Left lung (tissue), 10 donors: Measurements from ENCODE around the gene HUNK. TPM values are rescaled to one million over a fixed set of nuclear protein-coding genes. Genes with fewer than 3 reads are reported as not detected.

Experiments used
- ATAC-seq: fragments of 200-7000 bp; cut with Tn5 transposase; one replicate; pipeline ENCODE4 v1.9.1; 2020; ENCODE audit warnings: moderate library complexity
- DNase-seq, 4 donors: peaks; one replicate each; pipeline ENCODE4 v3.0.0-alpha.2; 2013 to 2020
- H3K27ac ChIP-seq, 2 donors: fragments of 200-600 bp; sonication (generic) in 1 of 2; one replicate each; pipeline versions ENCODE4 v1.5.0 to v1.8.0; 2020 to 2021
- H3K27me3 ChIP-seq, 2 donors: fragments of 200-600 bp; sonication (generic) in 1 of 2; one replicate each; pipeline versions ENCODE4 v1.5.0 to v1.8.0; 2020 to 2021
- H3K36me3 ChIP-seq, 2 donors: fragments of 200-600 bp; sonication (generic) in 1 of 2; one replicate each; pipeline versions ENCODE4 v1.5.0 to v1.8.0; 2020 to 2021
- H3K4me1 ChIP-seq, 2 donors: fragments of 200-600 bp; one replicate each; pipeline ENCODE4 v1.8.0; 2021
- H3K4me3 ChIP-seq, 2 donors: fragments of 200-600 bp; sonication (generic) in 1 of 2; one replicate each; pipeline versions ENCODE4 v1.5.0 to v1.8.0; 2020 to 2021; ENCODE audit warnings: mild to moderate bottlenecking in 1 of 2
- H3K9me3 ChIP-seq, 2 donors: fragments of 200-600 bp; sonication (generic) in 1 of 2; one replicate each; pipeline versions ENCODE4 v1.5.0 to v1.8.0; 2020 to 2021
- intact Hi-C, 2 donors: fragments of 100-400 bp; cut with DNase I; formaldehyde crosslinking; loops; one replicate each; pipeline versions ENCODE4 v1.11.2 to v1.14.2; 2022
- polyA plus RNA-seq, 6 donors: library from polyadenylated mRNA; unstranded; fragments of 120-200 nt; gene quantifications; one replicate each; pipeline ENCODE4 v1.2.1, GENCODE V29; 2013; ENCODE audit not compliant: insufficient read length in 6 of 6
- total RNA-seq, 2 donors: library from RNA; stranded (reverse); fragmentation: NEBNext Ultra II Directional; extraction: Animal tissue kit (Norgen Biotek cat#: 25700); gene quantifications; one replicate each; pipeline ENCODE4 v1.2.1, GENCODE V29; 2021
- TF ChIP-seq, protein P1 (sequence below), 2 donors: fragments of 200-600 bp; sonication (generic) in 1 of 2; IDR thresholded peaks; one replicate each; pipeline versions ENCODE4 v1.5.0 to v1.8.0; 2021; ENCODE audit warnings: antibody characterized with exemption in 2 of 2
- donor health status: DM: no; HTN: yes; CAD: no.
- donor health status: DM: no; HTN: no; CAD: no.

The HUNK gene
- total and polyA plus RNA-seq, 8 donors: 2.9 to 7.4 (median 6.0) TPM

DNA sequence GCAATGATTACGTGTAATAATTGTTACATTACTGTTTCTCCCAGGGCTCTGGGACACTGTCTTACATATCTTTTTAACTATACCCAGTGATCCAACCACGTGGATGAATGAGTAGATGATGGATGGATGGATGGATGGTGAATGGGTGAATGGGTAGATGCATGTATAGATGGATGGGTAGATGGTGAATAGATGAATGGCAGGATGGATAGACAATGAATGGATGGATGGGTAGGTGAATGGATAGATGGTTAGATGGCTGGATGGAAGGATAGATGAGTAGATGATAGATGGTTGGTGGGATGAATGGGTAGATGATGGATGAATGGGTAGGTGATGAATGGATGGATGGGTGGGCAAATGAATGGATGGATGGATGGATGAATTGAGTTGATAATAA lies 135.9 kb downstream of the HUNK start:
- TF ChIP-seq, protein P1, sequence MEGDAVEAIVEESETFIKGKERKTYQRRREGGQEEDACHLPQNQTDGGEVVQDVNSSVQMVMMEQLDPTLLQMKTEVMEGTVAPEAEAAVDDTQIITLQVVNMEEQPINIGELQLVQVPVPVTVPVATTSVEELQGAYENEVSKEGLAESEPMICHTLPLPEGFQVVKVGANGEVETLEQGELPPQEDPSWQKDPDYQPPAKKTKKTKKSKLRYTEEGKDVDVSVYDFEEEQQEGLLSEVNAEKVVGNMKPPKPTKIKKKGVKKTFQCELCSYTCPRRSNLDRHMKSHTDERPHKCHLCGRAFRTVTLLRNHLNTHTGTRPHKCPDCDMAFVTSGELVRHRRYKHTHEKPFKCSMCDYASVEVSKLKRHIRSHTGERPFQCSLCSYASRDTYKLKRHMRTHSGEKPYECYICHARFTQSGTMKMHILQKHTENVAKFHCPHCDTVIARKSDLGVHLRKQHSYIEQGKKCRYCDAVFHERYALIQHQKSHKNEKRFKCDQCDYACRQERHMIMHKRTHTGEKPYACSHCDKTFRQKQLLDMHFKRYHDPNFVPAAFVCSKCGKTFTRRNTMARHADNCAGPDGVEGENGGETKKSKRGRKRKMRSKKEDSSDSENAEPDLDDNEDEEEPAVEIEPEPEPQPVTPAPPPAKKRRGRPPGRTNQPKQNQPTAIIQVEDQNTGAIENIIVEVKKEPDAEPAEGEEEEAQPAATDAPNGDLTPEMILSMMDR (IDR thresholded peaks at IDR 0.05): no peak
- H3K4me1 ChIP-seq: no peaks in the 10 kb centered on the region
- intact Hi-C loops: no loop called here

DNA sequence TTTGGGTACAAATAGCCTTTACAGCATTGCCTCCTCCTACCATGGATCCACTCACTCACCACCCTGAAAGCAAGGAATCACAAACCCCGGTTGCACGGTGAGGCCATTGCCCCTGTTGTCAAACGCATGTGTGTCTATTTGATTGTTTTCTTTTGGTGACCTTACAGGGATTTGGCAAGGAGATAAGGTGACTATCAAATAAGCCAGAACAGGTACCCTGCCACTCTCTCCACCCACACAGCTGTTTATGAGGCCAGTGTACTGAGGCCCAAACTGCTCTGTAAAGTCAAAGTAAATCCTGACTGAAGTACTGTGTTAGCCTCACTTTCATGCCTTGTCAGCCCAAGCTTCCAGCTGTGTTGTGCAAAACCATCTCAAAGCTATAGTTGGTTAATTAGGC lies 136.4 kb downstream of the HUNK start:
- no peak overlapping the region for H3K27ac ChIP-seq
- TF ChIP-seq, protein P1 (IDR thresholded peaks at IDR 0.05): no peak
- H3K4me1 ChIP-seq: no peaks in the 10 kb centered on the region
- no peaks in the 10 kb centered on the region for H3K36me3 ChIP-seq
- no peaks in the 10 kb centered on the region for H3K27me3 ChIP-seq
- H3K4me3 ChIP-seq: no peak overlapping the region
- DNase-seq: no peak
- ATAC-seq: no peak
- peaks cover 0 to 4% of the 10 kb centered on the region in 2 donors for H3K9me3 ChIP-seq
- intact Hi-C loops: no loop called here

More for the DNA sequence above, 135.9 kb downstream of the HUNK start:
- Histone ChIP-seq H3K36me3 (no peaks in the 10 kb centered on the region), H3K27ac (no peak overlapping the region), H3K9me3 (peaks cover 0 to 4% of the 10 kb centered on the region in 2 donors), H3K27me3 (no peaks in the 10 kb centered on the region), H3K4me3 (no peak overlapping the region)
- DNase-seq: no peak
- ATAC-seq: no peak

DNA sequence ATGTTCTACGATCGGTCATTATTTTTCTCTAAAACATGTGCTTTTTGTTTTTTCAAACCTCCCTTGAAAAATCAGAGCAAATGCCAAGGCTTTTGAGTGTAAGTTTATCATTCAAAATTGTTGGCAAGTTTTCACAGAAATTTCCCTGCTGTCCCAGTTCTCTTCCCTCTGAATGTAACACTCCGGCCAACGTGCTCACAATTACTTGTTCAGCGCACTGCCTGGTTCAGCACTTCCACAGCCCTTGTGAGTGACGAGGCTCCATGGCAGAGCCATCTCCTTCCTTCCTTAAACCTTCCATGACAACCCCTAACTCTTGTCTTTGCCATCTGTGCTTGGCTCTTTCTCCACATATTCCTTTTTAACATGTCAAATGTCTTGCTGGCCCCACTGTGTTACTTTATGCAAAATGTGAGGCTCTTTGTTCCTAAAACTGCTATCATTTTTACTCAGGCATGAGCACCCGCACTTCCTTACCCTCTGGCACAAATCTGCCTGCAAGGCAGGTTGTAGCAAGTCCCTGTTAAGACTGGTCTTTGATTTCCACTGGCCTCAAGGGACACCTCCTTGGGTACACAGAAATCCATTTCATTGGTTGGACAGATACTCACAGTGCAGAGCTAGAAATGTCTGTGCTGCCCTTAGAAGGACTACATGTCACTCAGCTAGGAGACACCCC lies 142.8 kb downstream of the HUNK start:
- no peaks in the 10 kb centered on the region for H3K36me3 ChIP-seq
- no peak overlapping the region for H3K27ac ChIP-seq
- TF ChIP-seq, protein P1 (IDR thresholded peaks at IDR 0.05): no peak
- no peaks in the 10 kb centered on the region for H3K27me3 ChIP-seq
- ATAC-seq (no peak), DNase-seq (peak in 2 of 4 donors; percentile 65 to 68)
- H3K4me3 ChIP-seq: no peak overlapping the region
- intact Hi-C loops: no loop called here
- H3K9me3 ChIP-seq: no peaks in the 10 kb centered on the region
- H3K4me1 ChIP-seq: no peaks in the 10 kb centered on the region

DNA sequence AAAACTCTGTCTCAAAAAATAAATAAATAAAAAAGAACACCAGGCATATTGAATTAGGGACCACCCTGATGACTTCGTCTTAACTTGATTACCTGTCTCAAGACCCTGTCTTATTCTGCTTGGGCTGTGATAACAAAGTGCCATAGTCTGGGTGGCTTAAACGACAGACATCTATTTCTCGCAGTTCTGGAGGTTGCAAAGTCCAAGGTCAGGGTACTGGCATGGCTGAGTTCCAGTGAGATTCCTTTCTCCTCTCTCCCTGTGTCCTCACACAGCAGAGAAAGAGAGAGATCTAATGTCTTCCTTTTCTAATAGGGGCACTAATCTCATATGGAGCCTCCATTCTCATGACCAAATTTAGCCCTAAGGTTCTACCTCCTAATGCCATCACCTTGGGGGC lies 145.6 kb downstream of the HUNK start:
- H3K4me1 ChIP-seq: no peaks in the 10 kb centered on the region
- ATAC-seq: no peak
- H3K4me3 ChIP-seq: no peak overlapping the region
- intact Hi-C loops: no loop called here
- TF ChIP-seq, protein P1 (IDR thresholded peaks at IDR 0.05): no peak
- no peaks in the 10 kb centered on the region for H3K9me3 ChIP-seq
- no peak overlapping the region for H3K27ac ChIP-seq
- no peaks in the 10 kb centered on the region for H3K36me3 ChIP-seq
- no peaks in the 10 kb centered on the region for H3K27me3 ChIP-seq
- DNase-seq: no peak

DNA sequence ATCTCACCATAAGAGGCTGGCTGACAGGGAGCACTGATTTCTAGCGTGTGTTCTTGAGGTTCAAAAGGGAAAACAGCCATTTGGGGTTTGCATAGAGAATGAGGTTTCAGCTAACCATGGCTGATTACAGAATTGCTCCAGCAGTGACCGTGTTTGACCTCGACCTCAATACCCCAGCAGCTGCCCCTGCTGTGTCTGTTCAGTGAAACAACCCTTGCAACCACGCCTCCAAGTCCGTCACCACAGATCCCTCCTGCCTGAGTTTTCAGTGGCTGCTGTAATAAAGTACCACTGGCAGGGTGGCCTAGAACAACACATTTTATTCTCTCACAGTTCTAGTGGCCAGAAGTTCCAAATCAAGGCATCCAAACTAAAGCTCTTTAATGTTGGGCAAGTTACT lies 147.7 kb downstream of the HUNK start:
- Histone ChIP-seq H3K27me3 (no peaks in the 10 kb centered on the region), H3K4me3 (no peak overlapping the region), H3K4me1 (no peaks in the 10 kb centered on the region), H3K27ac (no peak overlapping the region), H3K36me3 (no peaks in the 10 kb centered on the region), H3K9me3 (no peaks in the 10 kb centered on the region)
- TF ChIP-seq, protein P1 (IDR thresholded peaks at IDR 0.05): no peak
- DNase-seq (no peak), ATAC-seq (no peak)
- intact Hi-C loops: no loop called here
